SK-N-SH treated with all-trans-retinoic acid at 6 μM for 48 hours (cell line): Measurements from ENCODE around the gene DHRS12.

Experiments
- ATAC-seq: fragments of 200-7000 bp; cut with Tn5 transposase; 3 replicates; pipeline ENCODE4 v1.9.1; 2020; ENCODE audit warnings: mild to moderate bottlenecking, moderate library complexity
- BACH2 ChIP-seq: fragments of 250-450 bp; sonication (Bioruptor Pico); IDR thresholded peaks from 2 replicates; pipeline ENCODE4 v1.9.0; 2021; ENCODE audit warnings: mild to moderate bottlenecking, borderline replicate concordance
- CREB5 ChIP-seq: fragments of 250-450 bp; sonication (Bioruptor Pico); IDR thresholded peaks from 2 replicates; pipeline ENCODE4 v1.5.1; 2020; ENCODE audit warnings: low read depth, mild to moderate bottlenecking, moderate library complexity
- ESRRG ChIP-seq: fragments of 250-450 bp; sonication (Bioruptor Pico); IDR thresholded peaks from 2 replicates; pipeline ENCODE4 v1.6.1; 2021; ENCODE audit warnings: mild to moderate bottlenecking
- GLIS3 ChIP-seq: fragments of 250-450 bp; sonication (Bioruptor Pico); IDR thresholded peaks from 2 replicates; pipeline ENCODE4 v1.5.0; 2020; ENCODE audit warnings: mild to moderate bottlenecking, moderate library complexity
- ISL1 ChIP-seq: fragments of 250-450 bp; sonication (Bioruptor Pico); IDR thresholded peaks from 2 replicates; pipeline ENCODE4 v2.1.2; 2022; ENCODE audit warnings: mild to moderate bottlenecking, moderate library complexity
- OSR1 ChIP-seq: fragments of 250-450 bp; sonication (Bioruptor Pico); IDR thresholded peaks from 2 replicates; pipeline ENCODE4 v1.8.0; 2022; ENCODE audit warnings: moderate library complexity, mild to moderate bottlenecking, inconsistent platforms
- POU6F1 ChIP-seq: fragments of 250-450 bp; sonication (Bioruptor Pico); IDR thresholded peaks from 2 replicates; pipeline ENCODE4 v1.8.0; 2021; ENCODE audit warnings: low read depth, mild to moderate bottlenecking, moderate library complexity, borderline replicate concordance
- PPARA ChIP-seq: fragments of 250-450 bp; sonication (Bioruptor Pico); IDR thresholded peaks from 2 replicates; pipeline ENCODE4 v1.5.0; 2020; ENCODE audit warnings: mild to moderate bottlenecking, borderline replicate concordance
- RARB ChIP-seq: fragments of 250-450 bp; sonication (Bioruptor Pico); IDR thresholded peaks from 2 replicates; pipeline ENCODE4 v1.8.0; 2021; ENCODE audit warnings: mild to moderate bottlenecking, moderate library complexity
- SNAI2 ChIP-seq: fragments of 250-450 bp; sonication (Bioruptor Pico); IDR thresholded peaks from 2 replicates; pipeline ENCODE4 v1.5.0; 2020; ENCODE audit warnings: mild to moderate bottlenecking, moderate library complexity
- TCF4 ChIP-seq: fragments of 250-450 bp; sonication (Bioruptor Pico); IDR thresholded peaks from 2 replicates; pipeline ENCODE4 v1.8.0; 2021; ENCODE audit warnings: mild to moderate bottlenecking, moderate library complexity, borderline replicate concordance
- TOX ChIP-seq: fragments of 250-450 bp; sonication (Bioruptor Pico); IDR thresholded peaks from 2 replicates; pipeline ENCODE4 v1.8.0; 2021; ENCODE audit warnings: mild to moderate bottlenecking, moderate library complexity, borderline replicate concordance
- TSHZ2 ChIP-seq: fragments of 250-450 bp; sonication (Bioruptor Pico); IDR thresholded peaks from 2 replicates; pipeline ENCODE4 v1.5.0; 2020; ENCODE audit warnings: mild to moderate bottlenecking, moderate library complexity
- ZC3H10 ChIP-seq: fragments of 250-450 bp; sonication (Bioruptor Pico); IDR thresholded peaks from 2 replicates; pipeline ENCODE4 v1.5.1; 2021; ENCODE audit warnings: mild to moderate bottlenecking, moderate library complexity
- ZFP3 ChIP-seq: fragments of 250-450 bp; sonication (Bioruptor Pico); IDR thresholded peaks from 2 replicates; pipeline ENCODE4 v1.5.0; 2020; ENCODE audit warnings: mild to moderate bottlenecking, moderate library complexity
- ZNF70 ChIP-seq: fragments of 450-650 bp; formaldehyde crosslinking; IDR thresholded peaks from 2 replicates; pipeline ENCODE4 v1.5.0; 2020; ENCODE audit warnings: mild to moderate bottlenecking, moderate library complexity
- ZNF8 ChIP-seq: fragments of 450-650 bp; formaldehyde crosslinking; IDR thresholded peaks from 2 replicates; pipeline ENCODE4 v1.5.0; 2020; ENCODE audit warnings: mild to moderate bottlenecking, moderate library complexity

Gene DHRS12

GRCh38 chr13:51761643-51762350 lies 42.2 kb downstream of the DHRS12 start:
- TF ChIP-seq BACH2 (CRISPR knock-in tag) (no peak), ZNF8 (no peak), TSHZ2 (CRISPR knock-in tag) (no peak), ISL1 (no peak), ZFP3 (CRISPR knock-in tag) (no peak), CREB5 (CRISPR knock-in tag) (no peak), GLIS3 (CRISPR knock-in tag) (no peak), RARB (CRISPR knock-in tag) (no peak), OSR1 (CRISPR knock-in tag) (no peak), POU6F1 (CRISPR knock-in tag) (no peak), ZC3H10 (CRISPR knock-in tag) (no peak), PPARA (CRISPR knock-in tag) (no peak), ZNF70 (no peak), TCF4 (CRISPR knock-in tag) (no peak), ESRRG (CRISPR knock-in tag) (no peak), SNAI2 (CRISPR knock-in tag) (no peak), TOX (no peak)
- ATAC-seq = no peak

- ATAC-seq = no peak
- no peak for TF ChIP-seq TSHZ2 (CRISPR knock-in tag)
- TF ChIP-seq ZNF70 = no peak
- TF ChIP-seq TOX = no peak
These were observed 43.4 kb downstream of the DHRS12 start for GRCh38 chr13:51760592-51760991.

GRCh38 chr13:51759240-51759639 lies 44.7 kb downstream of the DHRS12 start:
- no peak for ATAC-seq
- TF ChIP-seq ZFP3 (CRISPR knock-in tag) (no peak), CREB5 (CRISPR knock-in tag) (no peak), POU6F1 (CRISPR knock-in tag) (no peak), ZNF8 (no peak), ISL1 (no peak)
